B cell (primary cell): ENCODE results near the gene RCOR3.

Experiments used
- CTCF ChIP-seq: fragments of 200-600 bp; IDR thresholded peaks from one replicate; pipeline ENCODE4 v1.8.0; 2022; ENCODE audit warnings: antibody characterized with exemption, mild to moderate bottlenecking
- EZH2 ChIP-seq: IDR thresholded peaks from 2 replicates; pipeline ENCODE4 v1.6.1; 2012; ENCODE audit warnings: borderline replicate concordance, low read depth, mild to moderate bottlenecking, moderate library complexity, low read length; ENCODE audit not compliant: insufficient read depth, poor library complexity, severe bottlenecking

DNA sequence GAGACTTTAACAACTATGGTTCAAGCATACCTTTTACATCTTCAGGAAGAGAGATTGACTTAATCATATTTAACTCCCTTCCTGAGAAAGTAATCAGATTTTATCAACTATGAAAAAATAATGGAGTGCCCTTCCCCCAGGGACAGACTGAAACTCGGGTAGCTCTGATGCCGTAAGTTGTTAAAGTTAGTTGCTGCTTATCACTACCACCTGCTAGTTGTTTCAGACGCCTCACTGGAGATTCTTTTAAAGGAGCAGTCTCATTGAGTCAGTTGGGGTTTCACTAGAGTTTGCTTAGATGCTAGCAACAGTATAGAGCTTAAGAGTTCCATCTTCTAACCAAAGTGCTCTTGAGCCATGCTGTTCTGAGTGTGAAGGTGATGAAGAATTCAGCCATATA lies 50.5 kb downstream of the RCOR3 start:
- TF ChIP-seq CTCF (no peak), EZH2 (no peak)
